HG03575 (cell line): ENCODE results near the gene CFAP251.
"Not testable (repeated sequence)": the region's sequence is repeated elsewhere in the genome, so short reads cannot be mapped to it uniquely, and the experiment has no call there.

Experiments
- ATAC-seq: cut with Tn5 transposase; IDR thresholded peaks from one replicate; pipeline ENCODE4 v1.9.1; 2021; ENCODE audit not compliant: unreplicated experiment, insufficient number of reproducible peaks, low FRiP score; ENCODE audit errors: extremely low read depth

Gene CFAP251

DNA sequence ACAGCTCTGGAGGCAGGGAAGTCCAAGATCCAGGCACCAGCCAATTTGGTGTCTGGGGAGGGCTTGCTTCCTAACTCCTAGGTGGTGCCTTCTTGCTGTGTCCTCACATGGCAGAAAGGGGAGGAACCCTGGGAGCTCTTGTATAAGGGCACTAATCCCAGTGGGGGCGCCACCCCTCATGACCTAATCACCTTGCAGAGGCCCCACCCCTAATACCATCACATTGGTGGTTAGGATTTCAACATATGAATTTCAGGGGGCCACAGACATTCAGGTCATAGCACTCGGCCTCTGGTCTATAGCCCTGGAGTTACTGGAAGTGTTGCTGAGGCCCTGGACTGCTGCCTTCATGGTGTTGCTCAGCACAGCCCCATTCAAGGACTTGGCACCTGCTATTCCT is 15.2 kb upstream of the CFAP251 start:
- ATAC-seq: no peak

DNA sequence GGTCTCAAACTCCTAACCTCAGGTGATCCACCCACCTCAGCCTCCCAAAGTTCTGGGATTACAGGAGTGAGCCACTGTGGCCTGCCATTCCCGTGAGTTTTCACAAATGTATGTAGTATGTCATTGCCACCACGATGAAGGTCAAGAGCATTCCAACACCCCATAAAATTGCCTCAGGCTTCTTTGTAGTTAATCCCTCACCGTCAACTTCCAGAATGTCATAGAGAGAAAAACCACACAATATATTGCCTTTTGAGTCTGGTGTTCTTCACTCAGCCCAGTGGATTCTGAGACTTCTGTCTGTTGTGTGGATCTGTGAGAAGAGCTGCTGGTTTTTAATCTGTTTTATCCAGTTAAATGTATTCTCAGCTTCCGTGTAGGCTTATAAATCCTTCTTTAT is 12.6 kb upstream of the CFAP251 start:
- ATAC-seq: no peak

DNA sequence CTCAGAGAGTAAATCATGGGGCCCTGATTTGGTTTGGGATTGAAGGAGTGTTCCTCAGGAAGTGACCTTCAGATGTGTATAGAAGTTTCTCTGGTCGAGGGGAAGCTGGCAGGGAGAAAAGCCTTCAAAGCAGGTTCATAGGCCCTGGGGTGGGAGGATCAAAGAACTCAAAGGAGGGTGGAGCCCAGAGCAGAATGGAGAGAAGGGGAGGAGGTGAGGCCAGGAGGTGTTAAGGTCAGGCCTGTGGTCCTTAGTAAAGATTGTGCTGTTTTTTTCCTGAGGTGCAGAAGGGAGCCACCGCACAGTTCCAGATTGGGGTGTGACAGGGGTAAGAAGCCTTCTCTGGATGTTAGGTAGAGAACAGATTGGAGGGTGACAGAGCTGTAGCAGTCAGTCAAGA is 9.7 kb upstream of the CFAP251 start:
- no peak for ATAC-seq

DNA sequence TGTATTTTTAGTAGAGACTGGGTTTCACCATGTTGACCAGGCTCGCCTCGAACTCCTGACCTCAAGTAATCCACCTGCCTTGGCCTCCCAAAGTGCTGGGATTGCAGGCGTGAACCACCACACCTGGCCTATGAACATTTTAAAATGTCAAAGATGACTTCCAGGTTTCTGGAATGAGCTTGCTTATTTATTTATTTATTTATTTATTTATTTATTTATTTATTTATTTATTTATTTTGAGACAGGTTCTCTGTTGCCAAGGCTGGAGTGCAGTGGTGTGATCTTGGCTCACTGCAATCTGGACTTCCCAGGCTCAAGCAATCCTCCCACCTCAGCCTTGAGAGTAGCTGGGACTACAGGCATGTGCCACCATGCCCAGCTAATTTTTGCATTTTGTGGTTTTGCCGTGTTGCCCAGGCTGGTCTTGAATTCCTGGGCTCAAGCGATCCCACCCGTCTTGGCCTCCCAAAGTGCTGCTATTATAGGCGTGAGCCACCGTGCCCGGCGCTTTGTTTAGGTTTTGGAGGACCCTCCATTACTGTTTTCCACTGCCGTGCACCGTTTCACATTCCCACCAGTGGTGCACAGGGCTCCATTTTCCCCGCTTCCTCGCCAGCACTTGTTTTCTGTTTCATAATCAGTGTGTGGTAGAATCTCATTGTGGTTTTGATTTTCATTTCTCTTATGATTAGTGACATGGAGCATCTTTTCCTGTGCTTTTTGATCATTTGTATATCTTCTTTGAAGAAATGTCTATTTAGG is 6.4 kb upstream of the CFAP251 start:
- no peak for ATAC-seq

DNA sequence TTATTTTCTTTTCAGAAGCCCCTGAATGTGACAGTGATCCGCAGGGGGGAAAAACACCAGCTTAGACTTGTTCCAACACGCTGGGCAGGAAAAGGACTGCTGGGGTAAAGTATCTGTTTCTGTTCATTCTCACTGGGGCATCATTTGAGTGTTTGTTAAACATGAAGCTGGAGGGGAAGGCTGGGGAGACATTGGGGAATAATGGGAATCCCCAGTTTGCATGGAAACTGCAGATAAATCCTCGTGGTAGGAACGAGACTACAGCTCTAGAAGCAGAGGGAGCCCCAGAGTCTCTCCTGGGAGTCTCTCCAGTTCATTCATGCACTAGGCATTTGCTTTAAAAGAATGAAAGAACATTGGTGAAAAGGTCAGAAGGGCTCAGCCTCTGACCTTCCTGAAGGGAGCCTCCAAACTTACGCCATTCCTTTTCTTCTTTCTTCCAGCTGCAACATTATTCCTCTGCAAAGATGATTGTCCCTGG is 2.5 kb upstream of the CFAP251 start:
- ATAC-seq: no peak

DNA sequence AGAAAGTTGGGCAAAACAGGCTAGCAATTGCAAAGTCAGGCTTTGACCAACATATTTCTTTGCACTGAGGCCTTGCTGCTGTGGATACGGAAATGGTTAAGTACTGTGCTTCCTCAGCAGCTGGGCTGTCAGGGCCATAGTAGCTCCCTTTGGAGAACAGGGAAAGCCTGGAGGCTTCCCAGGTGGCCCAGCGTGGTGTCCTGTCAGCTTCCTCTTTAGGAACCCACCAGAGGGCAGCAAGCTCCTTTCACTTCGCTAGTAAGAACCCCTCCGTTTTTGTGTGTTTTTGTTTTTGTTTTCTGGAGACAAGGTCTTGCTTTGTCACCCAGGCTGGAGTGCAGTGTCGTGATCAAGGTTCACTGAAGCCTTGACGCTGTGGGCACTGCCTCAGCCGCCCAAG is 1.7 kb upstream of the CFAP251 start:
- no peak for ATAC-seq

DNA sequence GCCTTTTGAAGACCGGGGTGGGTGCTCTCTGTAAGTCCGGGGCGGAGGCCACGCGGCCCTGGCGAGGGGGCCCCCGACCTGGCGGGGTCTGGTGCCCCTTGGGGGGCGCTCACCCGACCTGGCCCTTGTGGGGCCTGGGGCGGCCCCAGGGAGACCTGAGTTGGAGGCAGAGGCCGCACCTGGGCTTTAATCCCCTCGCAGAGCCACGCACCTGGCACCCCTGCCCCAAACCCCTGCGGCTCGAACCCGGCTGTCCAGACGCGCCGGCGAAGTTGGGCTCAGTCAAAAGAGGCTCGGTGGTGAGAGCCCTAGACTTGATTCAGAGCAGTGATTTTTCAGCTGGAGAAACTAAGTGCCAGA is 267 bp downstream of the CFAP251 start:
- ATAC-seq: no peak

DNA sequence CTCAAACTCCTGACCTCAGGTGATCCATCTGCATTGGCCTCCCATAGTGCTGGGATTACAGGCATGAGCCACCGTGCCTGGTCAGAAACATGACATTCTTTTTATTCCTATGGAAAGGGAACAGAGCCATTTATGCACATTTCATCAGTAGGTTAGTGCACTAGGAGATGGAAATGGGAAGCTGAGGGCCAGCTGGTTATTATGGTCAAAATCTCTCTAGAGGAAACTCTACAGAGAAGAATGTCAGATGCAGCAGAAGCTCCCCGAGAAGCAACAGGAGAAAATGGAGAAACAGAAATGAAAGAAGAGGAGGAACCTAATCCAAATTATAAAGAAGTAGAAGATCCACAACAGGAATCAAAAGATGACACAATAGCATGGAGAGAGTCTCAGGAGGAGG is 2.7 kb downstream of the CFAP251 start:
- no peak for ATAC-seq

DNA sequence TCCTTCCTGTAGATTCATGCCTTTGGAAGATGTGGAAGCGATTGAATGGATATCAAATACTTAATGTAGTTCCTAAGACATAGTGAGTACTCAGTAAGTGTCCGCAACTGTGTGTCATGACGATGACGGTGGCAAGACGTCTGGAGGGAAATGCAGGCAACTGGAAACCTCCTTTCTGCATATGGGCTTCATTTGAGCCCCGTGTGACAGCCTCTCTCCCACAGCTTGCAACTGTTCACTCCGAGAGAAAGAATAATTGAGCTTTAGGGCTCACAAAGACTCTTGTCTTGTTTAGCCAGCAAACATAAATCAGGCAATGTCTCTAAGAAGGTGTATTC is 6.9 kb downstream of the CFAP251 start:
- no peak for ATAC-seq

DNA sequence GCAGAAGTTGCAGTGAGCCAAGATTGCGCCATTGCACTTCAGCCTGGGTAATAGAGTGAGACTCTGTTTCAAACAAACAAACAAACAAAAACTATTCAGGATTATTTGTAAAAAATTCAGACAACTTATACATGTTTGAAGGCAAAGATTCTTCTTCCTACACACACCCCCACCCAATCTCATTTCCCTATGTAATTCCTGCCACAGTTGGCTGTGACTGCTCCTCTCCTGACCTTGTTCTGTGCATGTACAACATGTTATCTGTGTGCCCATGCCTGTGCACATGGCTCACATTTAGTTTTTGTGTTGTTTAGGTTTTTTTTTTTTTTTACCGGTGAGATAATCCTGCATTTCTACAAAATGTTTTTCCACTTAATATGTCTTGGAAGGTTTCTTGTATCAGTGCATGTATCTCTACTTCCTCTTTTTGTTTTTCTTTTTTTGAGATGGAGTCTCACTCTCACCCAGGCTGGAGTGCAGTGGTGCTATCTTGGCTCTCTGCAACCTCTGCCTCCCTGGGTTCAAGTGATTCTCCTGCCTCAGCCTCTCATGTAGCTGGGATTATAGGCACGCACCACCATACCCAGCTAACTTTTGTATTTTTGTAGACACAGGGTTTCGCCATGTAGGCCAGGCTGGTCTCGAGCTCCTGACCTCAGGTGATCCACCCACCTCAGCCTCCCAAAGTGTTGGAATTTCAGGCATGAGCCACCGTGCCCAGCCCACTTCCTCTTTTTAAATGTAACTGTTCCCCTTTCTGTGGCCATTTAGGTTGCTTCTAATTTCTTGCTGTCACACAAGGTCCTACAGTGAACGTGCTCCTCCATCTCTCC is 8.7 kb downstream of the CFAP251 start:
- no peak for ATAC-seq

DNA sequence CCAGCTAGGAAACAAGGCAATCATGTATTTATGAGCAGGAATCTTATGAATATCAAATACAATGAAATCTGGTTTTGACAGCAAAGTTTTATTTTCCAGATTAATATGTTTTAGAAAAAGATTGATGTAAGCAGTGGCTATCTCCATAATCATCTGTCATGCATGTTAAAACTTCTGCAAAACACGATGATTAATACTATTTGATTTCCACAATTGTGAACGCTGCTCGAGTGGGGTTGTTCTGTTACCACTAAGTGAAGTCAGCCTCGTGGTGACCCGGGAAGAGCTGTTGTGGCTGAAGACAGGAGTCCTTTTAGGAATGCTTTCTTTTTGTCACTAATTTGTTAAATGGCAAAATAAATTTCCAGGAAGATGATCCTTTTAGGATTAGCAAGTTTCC is 9.4 kb downstream of the CFAP251 start:
- no peak for ATAC-seq

DNA sequence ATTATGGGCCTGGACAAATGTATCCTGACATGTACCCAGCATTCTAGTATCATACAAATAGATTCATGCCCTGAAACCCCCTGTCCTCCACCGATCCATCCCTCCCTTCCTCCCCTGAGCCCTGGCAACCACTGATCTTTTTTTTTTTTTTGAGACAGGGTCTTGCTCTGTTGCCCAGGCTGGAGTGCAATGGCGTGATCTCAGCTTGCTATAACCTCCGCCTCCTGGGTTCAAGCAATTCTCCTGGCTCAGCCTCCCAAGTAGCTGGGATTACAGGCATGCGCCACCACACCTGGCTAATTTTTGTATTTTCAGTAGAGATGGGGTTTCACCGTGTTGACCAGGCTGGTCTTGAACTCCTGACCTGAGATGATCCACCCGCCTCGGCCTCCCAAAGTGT is 11.2 kb downstream of the CFAP251 start:
- ATAC-seq: not testable (repeated sequence)

DNA sequence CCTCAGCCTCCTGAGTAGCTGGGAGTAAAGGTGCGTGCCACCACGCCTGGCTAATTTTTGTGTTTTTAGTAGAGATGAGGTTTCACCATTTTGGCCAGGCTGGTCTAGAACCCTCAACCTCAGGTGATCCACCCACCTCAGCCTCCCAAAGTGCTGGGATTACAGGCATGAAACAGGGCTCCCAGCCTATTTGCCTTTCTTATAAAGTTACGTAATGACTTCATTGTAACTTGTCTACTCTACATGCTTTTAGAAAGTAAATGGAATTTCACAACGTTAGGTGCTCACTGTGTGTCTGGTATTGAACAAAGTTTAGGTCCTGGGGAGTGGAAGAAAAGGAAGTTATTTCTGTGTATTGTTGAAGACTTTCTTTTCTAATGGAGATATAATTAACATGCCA is 12.5 kb downstream of the CFAP251 start:
- ATAC-seq: no peak

DNA sequence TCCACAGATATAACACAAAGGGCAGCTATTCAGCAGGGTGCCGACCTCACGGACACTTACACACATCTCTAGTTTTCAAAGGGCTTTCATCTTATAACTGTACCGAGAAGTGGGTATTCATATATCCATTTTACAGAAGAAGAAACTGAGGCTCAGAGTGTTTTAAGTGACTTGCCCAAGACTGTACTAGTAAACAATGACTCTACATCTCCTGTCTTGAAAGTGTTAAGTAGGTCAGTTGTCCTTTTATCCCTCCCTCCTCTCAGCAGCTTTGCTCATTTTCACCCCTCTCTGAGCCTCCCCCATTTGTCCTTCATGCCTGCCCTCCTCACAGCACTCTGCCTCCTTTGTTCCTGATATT is 13.8 kb downstream of the CFAP251 start:
- no peak for ATAC-seq

DNA sequence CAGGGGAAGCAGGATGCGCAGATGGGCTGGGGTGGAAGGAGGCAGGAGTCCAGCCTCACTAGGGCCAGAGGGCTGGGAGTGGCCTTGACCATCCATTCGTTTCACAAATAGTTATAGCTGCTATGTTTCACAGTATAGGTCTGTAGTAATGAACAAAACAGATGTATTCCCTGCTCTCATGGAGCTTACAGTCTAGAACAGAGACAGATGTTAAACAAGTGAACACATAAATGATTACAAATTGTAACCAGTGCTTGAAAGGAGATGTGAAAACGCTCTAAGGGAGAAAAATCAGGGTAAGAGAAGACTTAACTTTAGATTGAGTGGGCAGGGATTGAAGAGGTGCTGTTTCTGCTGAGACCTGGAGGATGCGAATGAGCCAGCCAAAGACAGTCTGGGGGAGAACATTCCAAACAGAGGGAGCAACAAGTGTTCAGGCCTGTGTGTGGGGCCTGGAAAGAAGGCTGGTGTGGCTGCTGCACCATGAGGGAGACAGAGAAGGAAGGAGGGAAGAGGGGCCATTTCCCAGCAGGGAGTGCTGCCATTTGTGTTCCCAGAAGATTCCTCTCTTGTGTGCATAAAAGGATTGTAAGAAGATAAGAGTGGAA is 14.6 kb downstream of the CFAP251 start:
- ATAC-seq: no peak

DNA sequence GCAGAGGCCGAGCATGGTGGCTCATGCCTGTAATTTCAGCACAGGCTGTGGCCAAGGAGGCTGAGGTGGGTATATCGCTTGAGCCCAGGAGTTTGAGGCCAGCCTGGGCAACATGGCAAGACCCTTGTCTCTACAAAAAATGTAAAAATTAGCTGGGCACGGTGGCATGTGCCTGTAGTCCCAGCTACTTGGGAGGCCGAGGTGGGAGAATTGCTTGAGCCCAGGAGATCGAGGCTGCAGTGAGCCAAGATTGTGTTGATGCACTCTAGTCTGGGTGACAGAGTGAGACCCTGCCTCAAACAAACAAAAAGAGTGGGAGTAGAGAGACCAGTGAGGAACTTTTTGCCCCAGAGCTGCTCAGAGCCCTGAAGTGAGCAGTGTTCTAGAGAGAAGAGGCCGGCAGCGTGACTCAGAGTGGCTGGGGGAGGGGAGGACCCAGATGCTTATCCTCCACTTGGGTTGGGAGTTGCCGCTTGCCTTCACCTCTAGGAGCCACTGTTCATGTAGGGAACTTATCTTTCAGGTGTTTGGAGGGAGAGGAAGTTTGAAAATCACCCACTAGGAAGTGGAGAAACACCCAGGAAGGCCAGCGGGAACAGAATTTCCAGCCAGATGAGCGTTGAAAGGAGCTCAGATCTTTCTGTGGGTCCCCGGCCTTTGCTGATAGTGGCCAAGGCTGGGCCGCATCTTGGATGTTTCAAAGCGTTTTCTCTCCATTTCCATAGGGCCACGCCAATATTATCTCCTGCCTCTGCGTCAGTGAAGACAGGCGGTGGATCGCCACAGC is 15.3 kb downstream of the CFAP251 start:
- no peak for ATAC-seq

DNA sequence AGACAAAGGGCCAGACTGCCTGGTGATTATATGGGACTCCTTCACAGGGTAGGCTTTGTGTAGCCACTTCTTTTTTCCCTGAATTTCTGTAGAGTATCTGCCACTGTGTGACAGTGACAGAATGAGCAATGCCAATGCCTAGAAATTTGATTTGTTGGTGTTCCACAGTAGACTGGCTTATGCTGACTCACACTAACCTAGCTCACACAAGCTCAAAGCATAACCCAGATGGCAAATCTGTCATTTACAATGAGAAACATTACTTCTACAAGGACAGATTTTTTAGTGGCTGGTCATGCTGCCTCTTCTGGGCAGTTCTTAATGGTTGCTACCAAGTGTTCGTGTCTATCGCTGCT is 15.9 kb downstream of the CFAP251 start:
- no peak for ATAC-seq

DNA sequence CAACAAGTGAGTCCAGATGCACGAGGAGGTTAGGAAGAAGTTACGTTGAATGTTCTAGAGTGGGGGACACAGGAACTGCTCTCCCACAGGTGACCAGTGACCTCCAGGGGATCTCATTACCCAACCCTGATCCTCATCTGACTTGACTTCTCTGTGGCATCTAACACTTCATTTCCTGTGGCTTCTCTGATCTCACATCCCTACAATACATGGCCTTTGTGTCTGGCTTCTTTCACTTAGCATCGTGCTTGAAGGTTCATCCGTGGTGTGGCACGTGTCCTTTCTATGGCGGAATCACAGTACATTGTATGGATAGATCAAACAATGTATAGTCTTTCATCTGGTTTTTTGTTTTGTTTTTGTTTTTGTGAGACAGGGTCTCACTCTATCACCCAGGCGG is 19.3 kb downstream of the CFAP251 start:
- no peak for ATAC-seq

DNA sequence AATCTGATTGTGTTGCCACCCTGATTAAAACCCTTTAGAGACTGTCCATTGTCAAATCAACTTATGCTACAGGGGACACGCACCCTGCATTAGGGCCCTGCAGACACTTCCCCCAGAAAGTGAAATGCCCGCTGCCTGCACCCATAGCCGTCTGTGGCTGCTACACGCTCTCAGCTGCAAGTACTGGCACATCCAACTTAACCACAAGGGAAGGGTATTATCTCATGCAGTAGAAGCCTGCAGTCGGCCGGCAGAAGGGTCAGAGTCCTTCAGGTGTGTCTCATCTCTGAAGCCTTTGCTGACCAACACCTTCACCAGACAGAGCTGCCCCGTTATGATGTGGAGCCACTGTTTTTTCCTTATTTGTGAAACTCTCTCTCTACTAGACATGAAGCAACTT is 20.8 kb downstream of the CFAP251 start:
- ATAC-seq: no peak
